Stimulated activated CD4-positive, alpha-beta T cell treated with anti-CD3 and anti-CD28 coated beads, Interleukin-4, amount 100 ng/mL, for 1 hour (primary cell): Measurements from ENCODE around the gene ALG1.
"Not testable (repeated sequence)": the region's sequence is repeated elsewhere in the genome, so short reads cannot be mapped to it uniquely, and the experiment has no call there.

Experiments
- DNase-seq: peaks from one replicate; pipeline ENCODE4 v3.0.0-alpha.2; 2020

The ALG1 gene

DNA sequence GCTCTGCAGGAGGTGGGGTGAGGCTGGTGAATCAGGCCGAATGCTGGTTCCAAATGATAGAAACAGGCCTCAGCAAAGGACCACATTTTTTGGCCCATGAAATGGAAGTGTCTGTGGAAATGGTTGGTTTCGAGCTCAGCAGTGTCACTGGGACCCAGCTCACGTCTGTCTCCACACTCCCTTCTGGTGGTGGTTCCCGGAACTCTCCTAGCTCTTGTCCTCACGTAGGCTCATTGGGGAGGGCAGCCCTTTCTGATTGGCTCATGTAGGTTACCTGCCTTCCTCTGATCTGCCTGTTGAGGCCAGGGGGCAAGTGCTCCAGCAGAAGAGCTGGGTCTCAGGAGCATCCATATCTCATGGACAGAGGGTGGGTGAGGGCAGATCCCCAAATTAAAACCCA, 4.0 kb downstream of the ALG1 start:
- no peak for DNase-seq

DNA sequence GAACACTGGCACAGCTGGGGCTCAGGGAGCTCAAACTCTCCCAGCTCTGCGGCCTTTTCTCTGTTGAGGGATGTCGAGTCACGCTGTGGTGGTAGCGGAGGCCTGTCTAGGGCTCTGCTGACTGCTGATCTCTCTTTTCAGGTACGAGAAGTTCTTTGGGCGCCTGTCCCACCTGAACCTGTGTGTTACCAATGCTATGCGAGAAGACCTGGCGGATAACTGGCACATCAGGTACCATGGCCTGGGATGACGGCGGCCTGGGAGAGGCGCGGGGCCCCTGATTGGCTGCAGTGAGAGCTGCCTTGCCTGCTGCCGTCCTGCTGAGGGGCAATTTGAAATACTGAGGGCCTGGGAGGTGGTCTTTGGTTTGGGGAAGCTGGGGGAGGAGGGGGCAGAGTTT, 5.7 kb downstream of the ALG1 start:
- DNase-seq, result no peak

- DNase-seq, result no peak
These were observed 7.0 kb downstream of the ALG1 start for GRCh38 chr16:5078626-5079025.

DNA sequence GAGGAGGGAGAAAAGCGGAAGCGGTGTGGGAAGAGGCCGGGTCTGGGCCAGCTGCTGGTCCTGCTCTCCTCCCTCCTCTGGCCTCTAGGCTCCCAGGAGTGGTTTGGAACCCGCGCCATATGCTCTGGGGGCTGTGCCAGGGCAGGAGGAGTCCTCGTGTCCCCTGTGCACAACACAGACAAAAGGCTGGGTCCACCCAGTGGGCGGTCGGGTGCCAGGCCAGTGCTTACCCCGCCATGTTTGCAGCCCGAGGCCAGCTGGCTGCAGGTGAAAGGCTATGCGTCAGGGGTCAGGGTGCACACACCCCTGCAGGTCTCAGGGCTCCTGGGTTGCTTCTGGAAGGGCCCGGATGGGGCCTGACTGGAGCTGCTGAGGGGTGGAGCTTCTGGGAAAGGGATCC, 8.8 kb downstream of the ALG1 start:
- DNase-seq, result not testable (repeated sequence)

GRCh38 chr16:5080996-5081395, 9.4 kb downstream of the ALG1 start:
- DNase-seq, result not testable (repeated sequence)

GRCh38 chr16:5083646-5084045, 12.0 kb downstream of the ALG1 start:
- not testable (repeated sequence) for DNase-seq

DNA sequence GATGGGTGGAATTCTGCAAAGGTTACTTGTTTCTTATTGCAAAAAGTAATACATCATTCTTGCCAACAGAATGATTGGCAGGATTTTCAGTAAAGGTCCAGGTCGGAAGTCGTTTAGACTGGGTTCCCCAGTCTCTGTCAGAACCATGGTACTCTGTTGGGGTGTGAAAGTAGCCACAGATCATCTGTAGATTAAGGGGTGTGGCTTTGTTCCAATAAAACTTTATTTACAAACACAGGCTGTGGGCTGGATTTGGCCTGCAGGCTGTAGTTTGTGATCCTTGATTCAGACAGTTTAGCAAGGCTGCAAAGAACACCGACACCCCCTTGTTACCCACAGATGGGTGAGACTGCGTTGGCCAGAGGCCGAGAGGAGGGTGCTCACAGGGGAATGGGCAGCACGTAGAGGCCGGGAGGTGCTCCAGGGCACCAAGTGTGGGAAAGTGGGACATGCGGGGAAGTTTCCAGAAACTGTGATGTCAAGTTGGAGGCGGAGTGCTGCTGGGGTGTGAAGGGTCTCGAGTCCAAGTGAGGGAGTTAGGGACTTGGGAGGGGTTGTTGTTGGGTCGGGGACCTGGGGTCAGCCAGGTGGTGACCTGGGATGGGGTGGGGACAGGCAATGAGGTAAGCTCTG, 12.6 kb downstream of the ALG1 start:
- DNase-seq, result not testable (repeated sequence)

- DNase-seq, result peak; percentile 59
These were observed 13.2 kb downstream of the ALG1 start for GRCh38 chr16:5084802-5085201.

- not testable (repeated sequence) for DNase-seq
These were observed 14.1 kb downstream of the ALG1 start for GRCh38 chr16:5085716-5086115.

- DNase-seq, result not testable (repeated sequence)
These were observed 16.6 kb downstream of the ALG1 start for GRCh38 chr16:5088086-5088790.

DNA sequence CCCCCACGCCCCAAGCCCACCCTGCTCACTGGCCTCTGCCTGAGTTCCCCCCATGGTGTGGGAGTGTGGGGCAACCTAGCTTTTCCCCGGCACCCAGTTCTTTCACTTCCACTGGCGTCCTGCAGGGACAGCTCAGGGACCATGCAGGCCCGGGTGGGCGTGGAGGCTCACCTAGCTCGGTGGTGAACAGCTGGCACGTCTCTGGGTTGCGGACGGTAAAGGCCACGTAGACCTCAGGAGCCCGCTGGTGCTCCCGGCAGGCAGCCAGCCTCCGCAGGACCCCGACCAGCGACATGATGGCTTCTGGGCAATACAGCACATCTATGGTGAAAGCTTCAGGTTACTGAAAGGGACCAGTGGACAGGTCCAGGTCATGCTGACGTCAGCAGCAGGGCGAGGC, 17.3 kb downstream of the ALG1 start:
- not testable (repeated sequence) for DNase-seq

DNA sequence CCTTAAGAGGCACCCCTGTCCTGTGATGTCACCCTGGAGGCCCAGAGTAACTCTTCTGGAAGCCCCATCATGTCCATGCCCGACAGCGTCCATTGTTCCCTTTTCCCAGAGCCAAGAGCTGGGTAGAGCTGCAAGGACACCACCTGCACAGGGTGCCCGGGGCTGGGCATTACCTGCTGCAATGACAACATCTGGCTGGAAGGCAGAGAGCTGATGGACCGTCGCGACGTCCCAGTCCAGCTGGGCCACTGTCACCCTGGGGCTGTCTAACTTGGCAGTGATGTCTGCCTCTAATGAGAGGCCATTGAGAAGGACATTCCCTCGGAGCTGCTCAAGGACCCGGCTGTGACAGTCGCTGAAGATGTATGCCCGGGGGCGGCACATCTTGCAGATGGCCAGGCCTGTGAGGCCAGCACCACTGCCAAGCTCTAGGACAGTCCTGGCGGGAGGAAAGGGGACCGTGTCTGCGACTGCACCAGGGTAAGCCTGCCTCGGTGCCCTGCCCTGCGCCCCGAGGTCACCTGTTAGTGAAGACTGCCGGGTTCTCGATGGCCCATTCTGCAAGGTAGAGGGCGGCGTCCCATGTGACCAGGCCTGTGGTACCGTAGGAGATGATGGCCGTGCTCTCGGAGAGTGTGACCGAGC, 18.4 kb downstream of the ALG1 start:
- DNase-seq, result not testable (repeated sequence)

GRCh38 chr16:5090592-5090991, 18.9 kb downstream of the ALG1 start:
- DNase-seq, result not testable (repeated sequence)

DNA sequence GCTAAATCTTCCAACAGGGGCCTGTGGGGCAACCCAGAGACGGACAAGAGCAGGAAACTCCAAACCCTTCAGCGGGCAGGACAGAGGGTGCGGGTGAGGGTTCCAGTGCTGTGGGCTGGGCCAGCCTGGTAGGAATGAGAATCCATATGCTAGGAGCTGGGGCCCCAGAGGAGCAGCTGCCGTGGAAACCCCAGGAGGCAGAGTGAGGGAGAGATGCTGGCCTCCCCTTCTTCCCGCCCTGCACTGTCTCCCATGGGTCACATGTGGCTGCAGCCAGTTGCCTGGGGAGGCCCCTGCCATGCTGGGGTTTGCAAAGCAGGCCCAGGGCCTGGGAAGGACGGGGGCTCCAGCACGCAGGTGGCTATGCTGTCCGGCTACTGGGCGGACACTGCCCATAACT, 21.4 kb downstream of the ALG1 start:
- DNase-seq, result not testable (repeated sequence)

DNA sequence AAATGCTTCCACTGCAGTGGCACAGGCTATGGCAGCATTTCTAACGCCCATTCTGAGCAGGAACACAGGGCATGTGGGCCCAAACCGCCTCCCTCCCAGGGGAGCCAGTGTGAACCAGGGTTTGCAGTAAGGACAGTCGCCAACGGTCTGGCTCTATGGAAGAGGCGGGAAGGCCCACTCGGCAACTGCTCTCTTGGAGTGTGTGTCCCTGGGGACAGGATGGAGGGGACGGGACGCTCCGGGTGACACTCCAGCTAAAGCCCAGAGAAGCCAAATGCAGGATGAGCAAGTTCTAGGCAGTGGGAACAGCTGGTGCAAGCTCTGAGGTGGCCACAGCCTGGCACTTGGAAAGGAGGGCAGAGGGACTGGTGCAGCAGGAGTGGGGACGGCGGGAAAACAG, 22.1 kb downstream of the ALG1 start:
- DNase-seq, result not testable (repeated sequence)

DNA sequence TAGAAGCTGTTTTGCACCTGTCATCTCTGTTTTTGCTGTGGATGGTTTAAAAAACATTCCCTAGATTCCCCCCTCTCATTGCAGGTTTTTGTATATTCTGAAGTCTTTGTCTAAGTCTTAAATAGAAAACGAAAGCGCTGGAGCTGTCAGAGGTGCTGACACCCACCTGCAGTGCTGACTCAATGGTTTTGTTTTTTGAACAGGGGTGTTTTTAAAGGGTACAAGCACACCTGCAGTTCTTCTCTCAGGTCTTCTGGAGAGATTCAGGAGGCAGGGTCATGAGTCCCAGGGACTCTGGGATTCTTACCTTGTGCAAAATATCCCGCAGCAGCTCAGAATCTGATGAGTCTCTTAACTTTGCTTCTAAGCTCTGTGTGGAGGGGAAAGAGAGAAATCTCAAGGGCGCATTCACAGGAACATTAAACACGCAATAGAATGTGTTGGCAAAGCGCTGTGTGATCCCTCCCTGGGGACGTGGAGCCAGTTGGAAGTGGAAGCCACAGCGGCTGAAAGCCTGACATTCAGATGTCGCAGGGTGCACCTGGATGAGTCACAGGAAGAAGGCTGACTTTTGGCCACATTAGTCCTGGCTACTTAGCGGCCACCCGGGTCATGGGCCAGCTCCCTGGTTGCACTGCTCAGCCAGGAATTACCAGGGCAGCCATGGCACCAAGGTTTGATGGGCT, 23.6 kb downstream of the ALG1 start:
- peak; percentile 19 for DNase-seq

- not testable (repeated sequence) for DNase-seq
These were observed 24.9 kb downstream of the ALG1 start for GRCh38 chr16:5096437-5097060.

DNA sequence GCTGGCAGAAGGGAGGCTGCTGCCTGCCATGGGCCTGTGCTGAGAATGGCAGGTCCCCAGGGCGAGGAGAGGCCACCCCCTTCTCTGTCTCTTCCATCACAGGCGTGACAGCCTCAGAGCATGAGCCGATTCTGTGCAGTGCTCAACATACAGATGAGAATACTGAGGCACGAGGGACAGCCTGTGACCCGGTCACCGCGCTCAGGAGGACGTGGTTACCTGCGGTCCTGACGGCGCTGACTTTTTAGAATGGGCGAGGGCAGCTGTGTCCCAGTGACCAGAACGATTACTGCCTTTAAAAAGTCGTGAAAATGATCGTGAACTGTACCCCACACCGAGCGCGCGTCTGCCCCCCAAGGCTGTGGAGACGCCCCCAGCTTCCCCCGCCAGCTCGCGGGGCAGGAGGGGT, 25.4 kb downstream of the ALG1 start:
- DNase-seq, result peak; percentile 39

DNA sequence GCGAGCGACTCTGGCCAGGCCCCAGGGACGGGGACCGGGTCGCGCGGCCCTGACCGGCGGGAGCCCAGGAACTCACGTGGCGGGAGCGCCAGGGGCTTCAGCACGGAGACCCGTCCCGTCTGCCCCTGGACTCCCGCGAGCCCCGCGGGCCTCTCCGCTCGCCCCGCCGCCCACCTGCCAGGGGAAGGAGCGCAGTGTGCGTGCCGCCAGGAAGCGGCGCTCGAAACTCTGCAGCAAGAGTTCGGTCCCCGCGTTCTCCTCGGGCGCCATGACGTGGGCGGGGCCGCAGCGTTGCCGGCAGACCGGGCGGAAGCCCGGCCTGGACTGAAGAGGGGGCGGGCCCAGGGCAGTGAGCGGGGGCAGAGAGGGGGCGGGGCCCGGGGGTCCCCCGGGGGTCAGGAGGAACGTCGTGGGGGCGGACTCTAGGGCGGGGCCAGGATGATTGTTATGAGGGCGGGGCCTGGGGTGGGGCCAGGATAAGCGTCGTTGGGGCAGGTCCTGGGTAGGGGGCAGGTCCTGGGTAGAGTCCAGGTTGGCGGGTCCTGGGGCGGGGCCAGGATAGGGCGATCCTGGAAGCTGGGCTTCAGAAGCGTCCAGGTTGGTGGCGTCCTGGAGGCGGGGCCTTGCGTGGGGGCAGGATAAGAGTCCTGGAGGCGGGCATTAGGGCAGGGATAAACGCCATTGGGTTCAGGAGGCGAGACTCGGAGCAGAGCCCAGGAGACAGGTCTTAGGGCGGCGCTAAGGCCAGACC, 26.0 kb downstream of the ALG1 start, which contains the start of gene EEF2KMT:
EEF2KMT (minus strand) TSS at position 326 of the 751 bp plus-strand sequence; CDS start at position 270, 56 bp downstream.
- DNase-seq, result peak; percentile 88

- peak; percentile 96 for DNase-seq
These were observed 26.8 kb downstream of the ALG1 start for GRCh38 chr16:5098221-5099159.

DNA sequence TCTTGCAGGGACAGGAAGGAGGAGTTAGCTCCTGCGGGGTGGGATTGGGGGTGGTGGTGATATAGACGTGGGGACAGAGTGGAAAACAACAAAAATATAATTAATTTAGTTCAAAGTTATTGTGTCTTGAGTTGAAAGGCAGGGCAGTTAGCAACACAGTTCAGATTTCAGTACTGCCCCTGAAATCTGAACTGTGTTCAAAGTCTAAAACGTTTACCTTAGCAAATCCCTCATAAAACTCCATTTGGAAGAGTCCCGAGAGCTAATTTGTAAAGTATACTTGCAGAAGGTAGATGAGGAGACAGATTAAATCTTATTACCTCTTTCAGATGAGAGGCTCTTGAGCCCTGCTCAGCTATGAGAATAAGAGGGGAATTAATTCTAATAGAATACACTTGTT, 27.5 kb downstream of the ALG1 start:
- not testable (repeated sequence) for DNase-seq
